HTR-8/SVneo (cell line): ENCODE data around the gene IDI2.
"Not testable (repeated sequence)": the region's sequence is repeated elsewhere in the genome, so short reads cannot be mapped to it uniquely, and the experiment has no call there.

ENCODE experiments used
- DNase-seq: peaks from one replicate; pipeline ENCODE4 v3.0.0; 2011; ENCODE audit warnings: low spot score, mixed read lengths; ENCODE audit not compliant: insufficient read length
- FAIRE-seq: peaks from 2 replicates; lab custom pipeline; 2011; peaks lifted over from hg19 to GRCh38; lab: Jason Lieb, UNC

Gene IDI2

DNA sequence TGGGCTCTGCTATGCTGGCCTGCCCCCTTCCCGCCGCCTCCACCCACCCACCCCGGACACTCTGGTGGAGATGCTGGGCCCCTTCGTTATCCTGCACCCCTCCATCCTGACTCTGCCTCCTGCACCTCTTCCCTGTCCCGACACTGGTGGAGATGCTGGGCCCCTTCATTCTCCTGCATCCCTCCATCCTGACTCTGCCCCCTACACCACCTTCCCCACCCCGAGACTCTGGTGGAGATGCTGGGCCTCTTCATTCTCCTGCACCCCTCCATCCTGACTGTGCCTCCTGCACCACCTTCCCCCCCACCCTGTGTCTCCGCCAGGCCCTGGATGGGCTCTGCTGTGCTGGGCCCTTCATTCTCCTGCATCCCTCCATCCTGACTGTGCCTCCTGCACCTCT, 15.0 kb downstream of the IDI2 start:
- no peak for DNase-seq
- FAIRE-seq, result no peak

DNA sequence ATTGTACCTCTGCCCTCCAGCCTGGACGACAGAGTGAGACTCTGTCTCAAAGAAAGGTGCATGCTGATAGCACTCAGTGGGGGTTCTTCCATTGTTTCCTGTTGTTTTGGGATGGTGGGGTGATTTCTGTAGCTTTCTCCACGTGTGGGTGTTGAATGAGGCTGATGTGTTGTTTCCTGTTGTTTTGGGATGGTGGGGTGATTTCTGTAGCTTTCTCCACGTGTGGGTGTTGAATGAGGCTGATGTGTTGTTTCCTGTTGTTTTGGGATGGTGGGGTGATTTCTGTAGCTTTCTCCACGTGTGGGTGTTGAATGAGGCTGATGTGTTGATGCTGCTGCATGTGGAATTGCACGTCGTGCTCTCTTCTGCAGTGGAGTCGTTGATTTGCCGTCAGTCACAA, 15.7 kb downstream of the IDI2 start:
- FAIRE-seq, DNase-seq: not testable (repeated sequence)

DNA sequence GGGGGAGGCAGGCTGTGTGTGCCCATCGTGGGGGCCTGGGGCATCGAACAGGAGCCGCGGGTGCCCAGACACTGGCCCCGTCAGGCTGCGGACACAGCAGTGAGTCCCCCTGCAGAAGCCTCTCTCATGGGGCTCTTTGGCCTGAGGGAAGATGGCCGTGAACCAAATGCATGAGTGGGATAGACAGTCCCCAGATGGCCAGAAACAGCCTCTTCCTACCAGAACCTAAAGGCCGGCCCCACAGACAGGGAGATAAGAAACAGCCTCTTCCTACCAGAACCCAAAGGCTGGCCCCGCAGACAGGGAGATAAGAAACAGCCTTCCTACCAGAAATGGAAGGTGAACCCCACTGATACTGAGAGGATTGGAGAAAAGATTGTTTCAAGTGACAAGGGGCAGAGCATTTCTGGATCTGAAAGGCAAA, 16.6 kb downstream of the IDI2 start:
- FAIRE-seq (no peak), DNase-seq (no peak)

DNA sequence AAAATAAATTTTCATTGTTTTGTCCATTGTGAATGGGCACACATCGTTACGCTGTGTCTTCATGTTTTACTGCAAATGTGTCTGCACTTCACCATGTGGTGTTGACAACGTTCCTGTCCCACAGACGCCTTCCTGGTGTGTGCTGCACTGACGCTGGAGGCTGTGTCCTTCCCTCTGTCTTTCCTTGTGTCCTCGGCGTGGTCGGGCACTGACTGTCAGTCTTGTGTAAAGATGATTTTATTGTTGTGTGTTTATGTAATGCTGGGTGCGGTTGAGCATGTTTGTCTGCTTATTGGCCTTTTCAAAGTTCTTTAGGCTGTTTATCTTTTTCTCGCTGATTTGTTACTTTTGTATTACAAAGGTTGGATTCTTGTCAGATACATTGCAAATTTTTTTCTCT, 18.1 kb downstream of the IDI2 start:
- FAIRE-seq (no peak), DNase-seq (no peak)

DNA sequence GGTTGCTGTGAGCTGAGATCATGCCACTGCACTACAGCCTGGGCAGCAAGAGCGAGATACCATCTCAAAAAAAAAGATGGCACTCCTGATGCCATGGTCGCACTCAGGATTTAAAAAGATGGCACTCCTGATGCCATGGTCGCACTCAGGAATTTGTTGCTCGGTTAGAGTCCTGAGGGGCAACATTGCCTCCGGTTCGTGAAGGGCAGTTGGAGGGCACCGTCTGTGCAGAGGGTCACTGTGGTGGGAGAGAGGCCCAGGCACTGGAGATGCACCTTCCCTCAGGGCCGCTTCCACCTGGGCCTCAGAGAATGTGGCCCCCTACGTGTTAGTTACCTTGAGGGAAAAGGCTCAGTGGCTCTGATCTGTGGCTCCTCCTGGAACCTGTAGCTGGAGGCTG, 19.1 kb downstream of the IDI2 start:
- FAIRE-seq, result no peak
- no peak for DNase-seq

DNA sequence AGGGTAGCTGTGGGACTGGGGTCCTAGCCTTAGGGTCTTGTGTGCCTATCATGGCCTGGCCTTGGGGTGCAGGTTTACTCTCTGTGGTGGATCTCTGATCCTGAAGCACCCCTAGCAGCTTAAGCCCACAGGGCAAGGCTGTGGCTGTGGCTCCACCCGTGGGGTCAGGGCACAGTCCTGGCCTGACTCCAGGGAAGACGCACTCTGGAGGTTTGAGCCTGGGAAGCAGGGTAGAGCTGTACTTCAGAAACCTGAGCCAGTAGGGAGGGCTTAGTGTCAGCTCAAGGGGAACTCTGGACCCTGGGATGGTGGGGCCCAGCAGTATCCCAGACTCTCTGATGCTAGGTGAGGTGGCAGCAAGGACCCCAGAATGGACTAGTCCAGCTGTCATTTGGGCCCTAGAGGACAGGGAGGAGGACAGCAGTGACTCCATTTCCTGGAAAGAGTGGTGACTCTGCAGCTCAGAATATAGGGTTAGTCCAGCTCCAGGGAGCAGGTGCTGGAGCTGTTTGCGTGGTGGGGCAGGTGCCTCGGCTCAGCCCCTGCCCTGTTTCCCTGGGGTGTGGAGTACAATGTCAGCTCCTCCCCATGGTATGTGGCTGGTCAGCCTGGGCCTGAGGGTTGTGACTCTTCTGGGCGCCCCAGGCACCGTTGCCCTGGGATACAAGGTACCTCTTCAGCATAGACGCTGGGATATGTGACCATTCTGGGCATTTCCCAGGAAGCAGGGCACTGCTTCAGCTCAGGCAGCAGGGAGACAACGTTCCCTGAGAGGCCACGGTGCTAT, 21.6 kb downstream of the IDI2 start:
- no peak for DNase-seq
- FAIRE-seq, result no peak

DNA sequence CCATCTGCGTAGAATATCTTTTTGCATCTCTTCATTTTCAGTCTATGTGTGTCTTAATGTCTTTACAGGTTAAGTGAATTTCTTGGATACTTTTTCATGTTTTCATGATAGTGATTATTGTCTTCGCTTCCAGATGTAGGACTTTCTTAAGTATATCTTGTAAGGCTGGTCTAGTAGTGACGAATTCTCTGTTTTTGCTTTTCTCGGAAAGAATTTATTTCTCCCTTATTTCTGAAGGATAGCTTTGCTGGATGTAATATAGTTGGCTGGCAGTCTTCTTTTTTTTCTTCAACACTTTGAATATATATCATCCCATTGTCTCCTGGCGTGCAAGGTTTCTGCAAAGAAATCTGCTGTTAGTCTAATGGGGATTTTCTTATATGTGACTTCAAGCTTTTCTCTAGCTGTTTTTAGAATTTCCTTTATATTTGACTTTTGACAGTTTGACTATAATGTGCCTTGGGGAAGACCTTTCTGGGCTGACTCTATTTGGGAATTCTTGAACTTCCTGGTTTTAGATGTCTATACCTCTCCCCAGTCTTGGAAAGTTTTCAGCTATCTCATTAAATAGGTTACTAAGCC, 23.1 kb downstream of the IDI2 start:
- FAIRE-seq, result no peak
- DNase-seq, result no peak

DNA sequence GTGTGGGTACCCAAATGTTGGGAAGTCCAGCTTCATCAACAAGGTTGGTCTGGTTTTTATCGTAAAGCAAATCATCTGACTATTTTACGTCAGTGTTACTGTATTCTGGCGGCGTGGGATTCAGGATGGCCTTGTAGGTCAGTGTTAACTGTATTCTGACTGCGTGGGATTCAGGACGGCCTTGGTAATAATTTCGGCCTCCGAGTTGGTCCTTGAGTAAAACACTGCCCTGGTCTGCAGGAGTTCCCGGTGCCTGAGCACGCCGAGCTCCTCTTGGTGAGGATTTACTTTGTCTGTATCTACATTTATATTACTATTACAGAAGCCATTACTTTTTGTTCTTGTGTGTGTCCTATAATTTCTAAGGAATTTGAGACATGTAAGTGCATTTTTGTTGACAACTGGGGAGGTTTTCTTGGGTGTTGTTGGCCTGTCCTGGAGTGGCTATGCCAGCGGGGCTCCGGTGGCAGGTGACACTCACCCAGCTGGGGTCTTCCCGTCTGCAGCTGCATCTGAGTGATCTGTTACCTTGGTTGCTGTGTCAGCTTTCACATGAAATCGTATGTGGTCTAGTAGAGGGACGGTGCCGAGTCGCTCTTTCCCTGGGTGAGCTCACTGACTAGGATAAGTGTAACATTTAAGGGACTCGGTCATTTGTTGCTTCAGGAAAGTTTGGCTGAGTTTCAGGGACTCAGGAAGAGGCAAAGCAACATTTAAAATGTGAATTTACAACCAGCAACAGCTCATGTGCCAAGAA, 28.2 kb downstream of the IDI2 start:
- DNase-seq (no peak), FAIRE-seq (no peak)

DNA sequence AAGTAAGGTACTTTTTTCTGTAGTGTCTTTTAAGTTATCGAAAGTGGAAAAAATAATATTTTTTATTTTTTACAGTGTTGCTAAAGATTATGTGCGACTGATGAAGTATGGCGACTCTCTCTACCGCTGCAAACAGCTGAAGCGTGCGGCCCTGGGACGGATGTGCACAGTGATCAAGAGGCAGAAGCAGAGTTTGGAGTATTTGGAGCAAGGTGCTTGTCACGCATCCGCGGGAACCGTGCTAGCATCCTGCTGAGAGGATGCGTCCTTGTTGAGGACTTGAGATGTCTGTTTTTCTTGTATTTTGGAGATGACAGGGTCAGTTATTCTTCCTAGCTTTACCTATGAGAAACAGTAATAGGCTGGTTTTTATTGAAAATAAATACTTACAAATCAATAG, 29.6 kb downstream of the IDI2 start:
- FAIRE-seq, result no peak
- DNase-seq, result no peak

DNA sequence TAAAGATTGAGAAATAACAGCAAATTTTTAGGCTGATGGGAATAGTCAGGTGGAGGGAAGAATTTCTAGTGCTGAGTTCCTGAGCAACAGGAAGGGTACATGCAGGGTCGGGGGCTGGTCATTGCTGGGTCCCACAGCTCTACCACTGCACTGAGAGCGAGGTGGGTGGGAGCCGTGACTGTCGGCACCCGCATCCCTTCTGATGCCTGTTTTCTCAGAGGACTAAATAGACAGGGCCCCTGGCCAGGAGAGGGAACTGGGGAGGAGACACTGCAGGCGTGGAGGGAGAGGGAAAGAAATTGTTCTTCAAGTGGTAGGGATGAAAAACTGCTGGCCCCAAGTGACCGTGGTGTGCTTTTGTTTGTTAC, 30.1 kb downstream of the IDI2 start:
- no peak for FAIRE-seq

DNA sequence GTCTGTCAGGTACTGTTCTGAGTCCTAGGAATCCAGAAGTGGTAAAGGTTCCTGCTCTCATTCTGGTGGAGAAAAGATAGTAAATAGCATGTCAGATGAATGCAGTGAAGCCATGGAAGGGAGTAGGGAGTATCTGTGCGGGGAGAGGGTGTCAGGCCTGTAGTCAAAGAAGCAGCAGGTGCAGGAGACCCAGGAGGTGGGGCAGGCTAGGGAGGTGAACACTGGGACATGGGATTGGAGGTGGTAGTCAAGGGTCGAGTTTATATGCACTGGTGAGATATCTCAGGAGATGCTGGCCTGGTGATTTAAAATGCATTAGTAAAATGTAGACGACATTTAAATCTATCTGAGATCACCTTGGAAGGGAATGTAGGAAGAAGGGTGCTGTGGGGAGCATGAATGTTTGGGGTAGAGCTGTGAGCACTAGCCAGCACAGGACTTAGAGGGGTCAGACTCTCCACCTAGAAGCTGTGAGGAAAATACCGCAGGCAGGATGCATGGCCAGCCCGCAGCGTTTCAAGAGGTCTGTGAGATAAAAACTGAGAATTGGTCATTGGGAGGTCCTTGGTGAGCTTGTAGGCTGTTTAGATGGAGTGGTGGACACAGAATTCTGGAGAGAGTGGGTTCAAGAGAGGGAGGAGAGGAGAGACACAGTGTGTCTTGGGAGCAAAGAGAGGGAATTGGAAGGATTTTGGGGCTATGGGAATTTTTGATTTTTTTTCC, 30.7 kb downstream of the IDI2 start:
- DNase-seq (no peak), FAIRE-seq (no peak)

More for the DNA sequence above, 30.1 kb downstream of the IDI2 start:
- no peak for DNase-seq

DNA sequence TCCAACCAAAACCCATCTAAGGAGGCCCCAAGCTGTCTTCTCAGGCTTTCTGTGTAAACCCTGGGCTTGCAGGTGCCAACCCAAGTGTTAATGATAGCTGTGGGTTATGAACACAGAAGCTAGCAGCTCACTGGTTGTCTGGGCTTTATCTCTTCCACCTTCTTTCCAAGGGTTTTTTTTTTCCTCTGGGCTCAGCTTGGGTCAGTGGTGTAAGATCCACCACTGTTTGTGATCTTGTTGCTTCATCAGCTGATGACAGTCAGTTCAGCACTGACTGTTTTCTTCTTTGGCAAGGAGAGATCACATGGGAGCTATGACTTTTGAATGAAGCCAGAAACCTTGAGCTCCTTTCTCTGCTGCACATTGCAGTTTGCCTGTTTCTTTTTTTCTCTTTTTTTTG, 32.8 kb downstream of the IDI2 start:
- no peak for FAIRE-seq
- no peak for DNase-seq

DNA sequence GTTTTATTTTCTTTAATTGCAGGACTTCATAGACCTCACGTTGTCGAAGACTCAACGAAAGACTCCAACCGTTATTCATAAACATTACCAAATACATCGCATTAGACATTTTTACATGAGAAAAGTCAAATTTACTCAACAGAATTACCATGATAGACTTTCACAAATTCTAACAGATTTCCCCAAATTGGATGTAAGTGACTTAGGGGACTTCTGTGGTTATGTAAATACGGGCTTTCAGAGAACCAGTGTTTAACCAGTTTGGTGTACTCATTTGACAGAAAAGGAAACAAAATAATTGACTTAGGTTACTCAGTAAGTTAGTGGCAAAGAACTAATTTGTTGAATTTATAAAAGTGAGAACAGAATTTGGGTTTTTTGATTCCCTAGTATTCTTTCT, 33.2 kb downstream of the IDI2 start:
- FAIRE-seq, result no peak

DNA sequence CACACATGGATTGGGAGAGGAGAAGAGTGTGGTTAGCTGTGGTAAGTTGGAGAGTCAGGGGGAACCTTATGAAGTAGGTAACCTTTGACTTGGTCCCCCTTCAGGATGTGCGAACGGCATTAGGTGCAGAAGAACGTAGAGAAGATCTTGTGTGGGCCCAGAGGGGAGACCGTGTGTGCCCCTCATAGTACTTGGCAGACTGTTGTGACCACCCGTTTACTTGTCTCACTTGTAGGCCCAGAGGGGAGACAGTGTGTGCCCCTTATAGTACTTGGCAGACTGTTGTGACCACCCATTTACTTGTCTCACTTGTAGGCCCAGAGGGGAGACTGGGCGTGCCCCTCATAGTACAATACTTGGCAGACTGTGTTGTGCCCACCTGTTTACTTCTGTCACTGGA, 34.9 kb downstream of the IDI2 start:
- FAIRE-seq (no peak), DNase-seq (no peak)

More for the DNA sequence above, 33.2 kb downstream of the IDI2 start:
- DNase-seq, result no peak

DNA sequence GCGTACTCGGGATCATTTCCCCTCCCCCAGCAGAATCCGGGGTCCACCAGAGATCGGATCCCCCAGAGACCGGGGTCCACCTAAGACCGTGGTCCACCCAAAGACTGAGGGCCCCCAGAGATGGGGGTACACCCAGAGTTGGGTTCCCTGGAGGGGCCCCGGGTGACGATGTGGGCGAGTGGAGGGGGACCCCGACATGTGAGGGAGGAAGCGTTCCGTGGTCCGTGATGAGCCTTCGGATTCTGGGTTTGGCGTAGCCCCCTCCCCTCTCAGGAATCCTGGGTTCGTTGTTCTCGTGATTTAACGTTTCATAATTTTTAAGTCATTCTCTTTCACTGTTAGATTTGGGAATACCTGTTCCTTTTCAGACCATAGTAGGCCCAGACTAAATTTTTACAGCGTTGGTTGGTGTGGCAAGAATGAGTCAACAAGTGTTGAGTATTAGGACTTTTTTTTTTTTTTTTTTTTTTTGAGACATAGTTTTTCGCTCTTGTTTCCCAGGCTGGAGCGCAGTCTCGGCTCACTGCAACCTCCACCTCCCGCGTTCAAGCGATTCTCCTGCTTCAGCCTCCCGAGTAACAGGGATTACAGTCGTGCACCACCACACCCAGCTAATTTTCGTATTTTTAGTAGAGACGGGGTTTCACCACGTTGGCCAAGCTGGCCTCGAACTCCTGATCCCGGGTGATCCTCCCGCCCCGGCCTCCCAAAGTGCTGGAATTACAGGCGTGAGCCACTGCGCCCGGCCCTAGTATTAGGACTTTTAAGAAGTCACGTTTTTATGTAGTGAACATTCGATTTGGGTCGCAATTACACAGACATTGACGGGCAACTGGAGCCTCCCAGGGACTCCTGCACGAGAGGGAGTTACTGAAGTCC, 36.8 kb downstream of the IDI2 start:
- FAIRE-seq (no peak), DNase-seq (no peak)

DNA sequence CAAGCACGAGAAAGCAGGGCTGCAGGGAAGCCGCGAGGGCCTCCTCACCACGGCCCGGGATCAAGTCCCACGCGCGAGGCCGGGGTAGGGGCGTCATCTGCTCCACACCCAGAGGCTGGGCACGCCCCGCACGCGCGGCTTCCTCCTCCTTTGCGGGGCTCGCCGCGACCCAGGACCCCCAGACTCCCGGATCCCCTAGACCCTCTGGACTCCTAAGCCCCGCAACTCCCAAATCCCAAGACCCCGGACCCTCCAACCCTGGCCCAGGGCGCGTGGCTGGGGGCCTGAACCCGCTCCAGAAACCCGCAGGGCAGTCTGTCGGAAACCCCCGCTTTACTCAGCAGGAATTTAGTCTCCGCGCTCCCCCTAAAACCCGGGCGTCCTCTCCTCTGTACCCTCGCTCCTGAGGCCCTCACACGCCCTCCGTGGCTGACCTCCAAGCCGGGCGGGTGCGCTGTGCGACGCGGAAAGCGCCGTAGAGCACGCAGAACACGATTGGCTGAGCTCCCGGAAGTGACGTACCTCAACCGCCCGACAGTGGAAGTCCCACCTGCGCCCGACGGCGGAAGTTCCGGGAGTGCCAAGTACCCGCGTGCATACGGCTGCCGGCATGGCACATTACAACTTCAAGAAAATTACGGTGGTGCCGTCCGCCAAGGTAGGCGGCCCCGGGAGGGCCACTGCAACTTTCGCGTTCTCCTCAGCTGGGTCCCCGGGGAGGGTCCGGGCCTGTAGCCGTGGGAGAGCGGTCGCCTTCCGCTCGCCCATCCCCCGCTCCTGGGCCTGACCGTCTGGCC, 37.6 kb downstream of the IDI2 start, which contains the start of gene GTPBP4:
Gene GTPBP4, plus strand, starts transcription at position 565 of the 797 bp plus-strand sequence. Its CDS starts 46 bp downstream, at position 611.
- FAIRE-seq (peak; percentile 64), DNase-seq (peak; percentile 96)

DNA sequence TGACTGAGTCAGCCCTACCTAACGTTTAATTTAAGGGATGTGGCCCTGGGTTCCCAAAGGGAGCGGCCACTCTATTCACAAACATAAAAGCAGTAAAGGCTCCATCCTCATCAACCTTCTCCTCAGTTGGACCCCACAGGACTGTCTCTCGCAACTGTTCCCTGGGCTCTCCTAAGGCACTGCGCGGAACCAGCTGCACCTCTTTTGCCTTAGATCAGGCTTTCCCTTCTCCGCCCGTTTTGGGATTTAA, 38.1 kb downstream of the IDI2 start:
- peak; percentile 25 for DNase-seq
- no peak for FAIRE-seq

DNA sequence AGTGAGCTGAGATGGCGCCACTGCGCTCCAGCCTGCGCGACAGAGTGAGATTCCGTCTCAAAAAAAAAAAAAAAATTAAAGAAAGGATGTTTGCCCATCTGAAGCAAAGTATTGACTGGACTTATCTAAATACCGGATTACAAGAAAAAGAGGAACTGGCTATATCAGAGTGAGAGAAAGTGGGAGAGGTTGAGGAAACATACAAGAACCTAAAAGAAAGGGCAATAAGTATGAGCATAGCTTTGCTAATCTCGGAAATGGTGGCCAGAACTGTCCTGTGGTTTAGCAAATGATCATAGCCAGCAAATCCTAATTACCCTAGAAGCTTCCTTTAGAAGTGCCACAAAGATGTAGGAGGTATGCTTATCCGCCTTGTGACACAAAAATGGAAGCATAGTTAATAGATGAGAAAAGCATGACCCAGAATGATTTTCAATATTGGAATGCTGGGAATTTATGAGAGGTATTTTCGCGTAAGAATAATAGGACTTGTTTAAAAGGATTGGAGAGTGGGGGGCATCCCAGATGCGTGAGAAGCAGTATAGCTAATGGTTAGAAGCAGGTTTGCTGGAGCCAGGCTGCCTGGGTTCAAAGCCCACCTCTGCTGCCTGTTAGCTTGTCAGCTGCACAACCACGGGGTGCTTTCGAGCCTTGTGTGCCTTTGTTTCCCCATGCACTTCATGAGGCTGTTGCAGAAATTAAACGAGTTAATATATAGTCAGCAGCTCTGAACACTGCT, 38.6 kb downstream of the IDI2 start:
- peak; percentile 45 for DNase-seq
- no peak for FAIRE-seq
